Astrocyte of the spinal cord (primary cell): ENCODE results near the gene ARHGAP6.
A peak's percentile ranks its signal among the peaks of the same experiment; 100 is the strongest.

Experiments used
- DNase-seq: peaks from one replicate; pipeline ENCODE4 v3.0.0; 2011; ENCODE audit warnings: low read depth, low spot score
- H3K4me3 ChIP-seq: 2 replicates; pipeline ENCODE4 v1.5.1; 2011; ENCODE audit warnings: low read depth, mild to moderate bottlenecking, low read length, moderate library complexity
- CTCF ChIP-seq: IDR thresholded peaks from 2 replicates; pipeline ENCODE4 v1.5.1; 2012; ENCODE audit warnings: low read depth, mild to moderate bottlenecking, low read length, inconsistent platforms
- in situ Hi-C: cut with HindIII; loops from 2 replicates; pipeline ENCODE4 v1.10.0; 2017; ENCODE audit warnings: low sequenced_read_pairs

Gene ARHGAP6

GRCh38 chrX:11648705-11649519 lies 16.8 kb downstream of the ARHGAP6 start:
- no peak for DNase-seq
- in situ Hi-C loops, result no loop called here
- no peak for TF ChIP-seq CTCF
- no peak overlapping the region for H3K4me3 ChIP-seq

- no peak for TF ChIP-seq CTCF
- H3K4me3 ChIP-seq, result no peak overlapping the region
- in situ Hi-C loops, result no loop called here
- DNase-seq, result no peak
These were observed 18.6 kb downstream of the ARHGAP6 start for GRCh38 chrX:11647138-11647537.

GRCh38 chrX:11641349-11642065 lies 24.2 kb downstream of the ARHGAP6 start:
- in situ Hi-C loops, result no loop called here
- TF ChIP-seq CTCF, result no peak
- no peak for DNase-seq
- no peak overlapping the region for H3K4me3 ChIP-seq

GRCh38 chrX:11640089-11640488 lies 25.6 kb downstream of the ARHGAP6 start:
- no peak for DNase-seq
- no peak for TF ChIP-seq CTCF
- in situ Hi-C loops, result no loop called here
- no peak overlapping the region for H3K4me3 ChIP-seq

GRCh38 chrX:11632732-11633131 lies 33.0 kb downstream of the ARHGAP6 start:
- in situ Hi-C loops, result no loop called here
- no peak overlapping the region for H3K4me3 ChIP-seq
- no peak for DNase-seq
- no peak for TF ChIP-seq CTCF

GRCh38 chrX:11629593-11630211 lies 36.0 kb downstream of the ARHGAP6 start:
- TF ChIP-seq CTCF, result no peak
- H3K4me3 ChIP-seq, result no peak overlapping the region
- peak; percentile 80 for DNase-seq
- in situ Hi-C loops, result no loop called here
